ENCODE measurements around the gene EIF4G1.
"Not testable (repeated sequence)": the region's sequence is repeated elsewhere in the genome, so short reads cannot be mapped to it uniquely, and the experiment has no call there.

The EIF4G1 gene, protein sequence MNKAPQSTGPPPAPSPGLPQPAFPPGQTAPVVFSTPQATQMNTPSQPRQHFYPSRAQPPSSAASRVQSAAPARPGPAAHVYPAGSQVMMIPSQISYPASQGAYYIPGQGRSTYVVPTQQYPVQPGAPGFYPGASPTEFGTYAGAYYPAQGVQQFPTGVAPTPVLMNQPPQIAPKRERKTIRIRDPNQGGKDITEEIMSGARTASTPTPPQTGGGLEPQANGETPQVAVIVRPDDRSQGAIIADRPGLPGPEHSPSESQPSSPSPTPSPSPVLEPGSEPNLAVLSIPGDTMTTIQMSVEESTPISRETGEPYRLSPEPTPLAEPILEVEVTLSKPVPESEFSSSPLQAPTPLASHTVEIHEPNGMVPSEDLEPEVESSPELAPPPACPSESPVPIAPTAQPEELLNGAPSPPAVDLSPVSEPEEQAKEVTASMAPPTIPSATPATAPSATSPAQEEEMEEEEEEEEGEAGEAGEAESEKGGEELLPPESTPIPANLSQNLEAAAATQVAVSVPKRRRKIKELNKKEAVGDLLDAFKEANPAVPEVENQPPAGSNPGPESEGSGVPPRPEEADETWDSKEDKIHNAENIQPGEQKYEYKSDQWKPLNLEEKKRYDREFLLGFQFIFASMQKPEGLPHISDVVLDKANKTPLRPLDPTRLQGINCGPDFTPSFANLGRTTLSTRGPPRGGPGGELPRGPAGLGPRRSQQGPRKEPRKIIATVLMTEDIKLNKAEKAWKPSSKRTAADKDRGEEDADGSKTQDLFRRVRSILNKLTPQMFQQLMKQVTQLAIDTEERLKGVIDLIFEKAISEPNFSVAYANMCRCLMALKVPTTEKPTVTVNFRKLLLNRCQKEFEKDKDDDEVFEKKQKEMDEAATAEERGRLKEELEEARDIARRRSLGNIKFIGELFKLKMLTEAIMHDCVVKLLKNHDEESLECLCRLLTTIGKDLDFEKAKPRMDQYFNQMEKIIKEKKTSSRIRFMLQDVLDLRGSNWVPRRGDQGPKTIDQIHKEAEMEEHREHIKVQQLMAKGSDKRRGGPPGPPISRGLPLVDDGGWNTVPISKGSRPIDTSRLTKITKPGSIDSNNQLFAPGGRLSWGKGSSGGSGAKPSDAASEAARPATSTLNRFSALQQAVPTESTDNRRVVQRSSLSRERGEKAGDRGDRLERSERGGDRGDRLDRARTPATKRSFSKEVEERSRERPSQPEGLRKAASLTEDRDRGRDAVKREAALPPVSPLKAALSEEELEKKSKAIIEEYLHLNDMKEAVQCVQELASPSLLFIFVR (N-terminal part only)

DNA sequence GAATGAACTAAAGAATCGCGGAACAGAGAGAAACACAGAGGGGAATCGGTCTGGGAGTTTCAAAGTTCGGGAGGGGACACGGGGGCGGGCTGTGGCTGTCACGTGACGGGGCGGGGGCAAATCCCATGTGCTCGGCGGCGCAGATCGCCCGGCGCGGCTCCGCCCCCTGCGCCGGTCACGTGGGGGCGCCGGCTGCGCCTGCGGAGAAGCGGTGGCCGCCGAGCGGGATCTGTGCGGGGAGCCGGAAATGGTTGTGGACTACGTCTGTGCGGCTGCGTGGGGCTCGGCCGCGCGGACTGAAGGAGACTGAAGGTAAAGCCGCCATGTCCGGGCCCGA is at the start of gene EIF4G1:
EIF4G1 (plus strand) TSS at position 244 of the 337 bp plus-strand sequence. CDS start 1,191 bp downstream, outside the sequence.
- peak; percentile 87 for DNase-seq

DNA sequence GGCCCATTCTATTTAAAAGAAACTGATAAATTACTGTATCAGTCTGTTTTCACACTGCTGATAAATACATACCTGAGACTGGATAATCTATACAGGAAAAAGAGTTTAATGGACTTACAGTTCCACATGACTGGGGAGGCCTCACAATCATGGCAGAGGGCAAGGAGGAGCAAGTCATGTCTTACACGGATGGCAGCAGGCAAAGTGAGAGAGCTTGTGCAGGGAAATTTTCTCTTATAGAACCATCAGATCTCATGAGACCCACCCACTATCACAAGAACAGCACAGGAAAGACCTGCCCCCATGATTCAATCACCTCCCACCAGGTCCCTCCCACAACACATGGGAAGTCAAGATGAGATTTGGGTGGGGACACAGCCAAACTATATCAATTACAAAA is 47.2 kb upstream of the EIF4G1 start:
- DNase-seq = not testable (repeated sequence)

DNA sequence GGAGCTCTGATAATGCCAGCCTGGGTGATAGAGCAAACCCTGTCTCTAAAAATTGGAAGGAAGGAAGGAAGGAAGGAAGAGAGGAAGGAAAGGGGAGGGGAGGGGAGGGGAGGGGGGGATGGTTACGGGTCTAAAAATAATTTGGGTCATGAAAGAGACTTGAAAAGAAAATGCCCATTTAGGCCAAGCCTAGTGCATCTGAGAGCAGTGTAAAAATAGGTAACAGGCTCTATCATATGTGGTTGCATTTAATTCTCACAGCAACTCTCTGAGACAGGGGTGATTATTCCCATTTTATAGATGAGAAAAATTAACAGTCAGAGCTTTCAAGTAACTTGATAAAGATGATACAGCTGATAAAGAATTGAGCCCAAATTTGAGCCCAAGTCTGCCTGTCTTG is 42.1 kb upstream of the EIF4G1 start:
- no peak for DNase-seq

DNA sequence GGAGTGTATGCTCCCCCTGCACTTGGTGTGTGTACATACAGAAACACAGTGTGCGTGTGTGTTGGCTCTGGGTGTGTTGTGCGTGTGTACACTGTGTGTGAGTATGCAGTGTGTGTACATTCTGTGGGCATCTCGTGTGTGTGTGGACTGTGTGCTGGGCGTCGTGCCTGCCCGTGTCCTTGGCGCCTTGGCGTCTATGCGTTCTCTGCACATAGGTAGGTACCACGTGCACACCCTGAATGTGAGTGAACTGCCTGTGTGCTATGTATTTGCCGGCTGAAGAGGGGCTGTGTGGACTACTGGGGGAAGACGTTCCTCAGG is 39.1 kb upstream of the EIF4G1 start:
- DNase-seq = no peak

DNA sequence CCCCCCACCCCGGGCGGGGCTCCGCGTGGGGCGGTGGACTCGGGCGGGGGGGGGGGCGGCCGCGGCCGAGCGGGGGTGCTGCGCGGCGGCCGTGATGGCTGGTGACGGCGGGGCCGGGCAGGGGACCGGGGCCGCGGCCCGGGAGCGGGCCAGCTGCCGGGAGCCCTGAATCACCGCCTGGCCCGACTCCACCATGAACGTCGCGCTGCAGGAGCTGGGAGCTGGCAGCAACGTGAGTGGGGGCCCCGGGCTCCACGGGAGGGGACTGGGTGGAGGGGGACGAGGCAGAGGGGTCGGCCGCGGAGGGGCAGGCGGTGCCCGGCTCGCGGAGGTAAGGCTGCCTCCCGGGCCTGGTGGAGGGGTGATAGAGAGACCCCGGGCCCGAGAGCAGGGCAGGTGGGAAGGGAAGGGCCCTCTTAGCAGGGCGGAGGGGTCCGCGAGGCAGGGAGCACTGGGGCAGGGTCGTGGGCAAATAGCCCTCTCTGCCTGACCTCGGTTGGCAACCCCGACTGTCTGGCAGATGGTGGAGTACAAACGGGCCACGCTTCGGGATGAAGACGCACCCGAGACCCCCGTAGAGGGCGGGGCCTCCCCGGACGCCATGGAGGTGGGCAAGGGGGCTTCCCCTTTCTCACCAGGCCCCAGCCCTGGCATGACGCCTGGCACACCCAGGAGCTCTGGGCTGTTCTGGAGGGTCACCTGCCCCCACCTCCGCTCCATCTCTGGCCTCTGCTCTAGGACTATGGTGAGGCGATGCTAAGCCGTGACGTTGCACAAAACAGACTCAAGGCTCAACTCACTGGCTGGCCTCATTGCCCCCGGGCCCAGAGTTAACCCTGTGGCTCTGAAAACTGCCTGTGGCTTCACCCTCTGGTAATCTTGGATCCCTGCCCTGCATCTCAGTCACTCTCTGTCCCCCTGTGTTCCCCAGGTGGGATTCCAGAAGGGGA is 38.2 kb upstream of the EIF4G1 start, which contains the start of gene ECE2:
ECE2 (plus strand) TSS at position 62 of the 950 bp plus-strand sequence; CDS start at position 194, 132 bp downstream.
- no peak for DNase-seq

DNA sequence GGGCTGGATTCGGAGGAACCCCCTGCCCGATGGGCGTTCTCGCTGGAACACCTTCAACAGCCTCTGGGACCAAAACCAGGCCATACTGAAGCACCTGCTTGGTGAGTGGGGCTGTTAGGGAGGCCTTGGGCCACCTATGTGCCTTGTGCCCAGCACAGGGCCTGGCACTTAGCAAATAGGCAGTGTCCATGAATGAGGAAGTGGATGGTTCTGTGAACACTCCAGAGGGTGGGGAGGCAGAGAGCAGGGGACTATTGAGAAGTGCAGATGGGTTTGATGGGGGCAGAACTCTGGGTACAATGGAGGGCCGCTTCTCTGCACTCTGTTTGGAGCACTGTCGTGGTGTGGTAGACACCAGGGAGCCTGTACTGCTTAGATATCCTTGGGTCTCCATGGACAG is 37.0 kb upstream of the EIF4G1 start:
- DNase-seq = no peak

DNA sequence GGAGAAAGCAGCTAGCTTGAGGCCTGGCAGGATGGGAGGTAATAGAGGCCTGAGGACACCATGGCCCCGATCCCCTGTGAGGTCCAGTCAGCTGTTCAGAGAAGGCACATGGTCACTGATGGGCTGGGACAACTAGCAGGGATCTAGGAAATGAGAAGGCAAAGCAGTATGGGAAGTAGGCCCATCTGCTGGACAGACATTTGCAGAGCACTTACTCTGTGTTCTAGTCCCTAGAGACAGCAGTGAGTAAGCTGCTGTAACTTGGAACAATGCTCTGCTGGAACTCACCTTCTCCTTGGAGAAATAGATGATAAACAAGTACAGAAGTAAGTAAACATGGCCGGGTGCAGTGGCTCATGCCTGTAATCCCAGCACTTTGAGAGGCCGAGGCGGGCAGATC is 31.5 kb upstream of the EIF4G1 start:
- no peak for DNase-seq

DNA sequence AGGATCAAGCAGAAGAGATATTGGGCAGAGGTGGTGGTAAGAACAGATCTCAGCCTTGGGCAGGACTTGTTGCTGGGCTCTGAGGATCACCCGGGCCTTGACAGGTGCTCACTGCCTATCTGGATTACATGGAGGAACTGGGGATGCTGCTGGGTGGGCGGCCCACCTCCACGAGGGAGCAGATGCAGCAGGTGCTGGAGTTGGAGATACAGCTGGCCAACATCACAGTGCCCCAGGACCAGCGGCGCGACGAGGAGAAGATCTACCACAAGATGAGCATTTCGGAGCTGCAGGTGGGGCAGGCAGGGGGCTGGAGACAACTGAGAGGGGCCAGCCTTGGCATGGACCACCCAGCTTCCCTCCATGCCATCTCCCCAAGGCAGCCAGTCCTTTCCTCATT is 30.7 kb upstream of the EIF4G1 start:
- no peak for DNase-seq

DNA sequence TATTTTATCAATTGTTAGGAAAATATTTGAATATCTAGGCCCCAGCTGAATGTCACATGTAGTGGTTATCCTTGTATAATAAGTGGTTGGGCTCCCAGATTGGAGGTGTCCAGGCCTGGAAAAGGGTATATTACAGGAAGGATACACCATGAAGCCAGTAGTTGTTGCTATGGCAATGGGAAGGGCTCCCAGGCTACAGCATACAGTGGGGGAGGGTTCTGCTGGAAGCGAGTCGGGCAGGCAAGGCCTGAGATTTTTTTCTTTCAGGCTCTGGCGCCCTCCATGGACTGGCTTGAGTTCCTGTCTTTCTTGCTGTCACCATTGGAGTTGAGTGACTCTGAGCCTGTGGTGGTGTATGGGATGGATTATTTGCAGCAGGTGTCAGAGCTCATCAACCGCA is 29.7 kb upstream of the EIF4G1 start:
- DNase-seq = peak; percentile 67

DNA sequence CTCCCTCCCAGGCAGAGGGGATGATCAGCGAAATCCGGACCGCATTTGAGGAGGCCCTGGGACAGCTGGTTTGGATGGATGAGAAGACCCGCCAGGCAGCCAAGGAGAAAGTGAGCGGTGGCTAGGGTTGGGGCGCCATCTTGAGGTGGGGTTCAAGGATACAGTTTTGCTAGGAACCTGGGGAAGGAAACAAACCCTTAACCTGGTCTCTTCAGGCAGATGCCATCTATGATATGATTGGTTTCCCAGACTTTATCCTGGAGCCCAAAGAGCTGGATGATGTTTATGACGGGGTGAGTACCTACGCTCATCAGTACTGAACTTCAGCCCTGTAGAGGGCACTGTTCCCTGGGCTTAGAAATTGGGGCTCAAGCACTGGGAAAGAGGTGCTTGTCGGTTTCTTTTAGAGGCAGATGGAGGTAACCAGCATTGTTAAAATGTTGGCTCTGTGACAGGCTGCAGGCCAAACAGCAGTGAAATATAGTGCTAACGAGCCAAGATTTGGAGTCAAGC is 24.9 kb upstream of the EIF4G1 start:
- peak; percentile 30 for DNase-seq

DNA sequence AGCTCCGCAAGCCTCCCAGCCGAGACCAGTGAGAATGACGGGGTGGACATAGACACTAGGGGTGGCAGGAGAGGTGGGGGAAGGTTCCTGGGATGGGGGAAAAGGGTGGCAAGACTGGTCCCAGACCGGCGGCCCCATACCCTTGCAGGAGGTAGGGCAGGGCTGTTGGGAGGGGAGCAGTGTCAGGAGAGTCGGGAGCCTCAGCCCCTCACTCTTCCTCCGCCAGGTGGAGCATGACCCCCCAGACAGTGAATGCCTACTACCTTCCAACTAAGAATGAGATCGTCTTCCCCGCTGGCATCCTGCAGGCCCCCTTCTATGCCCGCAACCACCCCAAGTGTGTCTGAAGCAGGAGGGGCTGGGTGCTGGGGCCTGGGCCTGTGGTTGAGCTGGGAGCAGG is 24.1 kb upstream of the EIF4G1 start:
- DNase-seq = no peak

DNA sequence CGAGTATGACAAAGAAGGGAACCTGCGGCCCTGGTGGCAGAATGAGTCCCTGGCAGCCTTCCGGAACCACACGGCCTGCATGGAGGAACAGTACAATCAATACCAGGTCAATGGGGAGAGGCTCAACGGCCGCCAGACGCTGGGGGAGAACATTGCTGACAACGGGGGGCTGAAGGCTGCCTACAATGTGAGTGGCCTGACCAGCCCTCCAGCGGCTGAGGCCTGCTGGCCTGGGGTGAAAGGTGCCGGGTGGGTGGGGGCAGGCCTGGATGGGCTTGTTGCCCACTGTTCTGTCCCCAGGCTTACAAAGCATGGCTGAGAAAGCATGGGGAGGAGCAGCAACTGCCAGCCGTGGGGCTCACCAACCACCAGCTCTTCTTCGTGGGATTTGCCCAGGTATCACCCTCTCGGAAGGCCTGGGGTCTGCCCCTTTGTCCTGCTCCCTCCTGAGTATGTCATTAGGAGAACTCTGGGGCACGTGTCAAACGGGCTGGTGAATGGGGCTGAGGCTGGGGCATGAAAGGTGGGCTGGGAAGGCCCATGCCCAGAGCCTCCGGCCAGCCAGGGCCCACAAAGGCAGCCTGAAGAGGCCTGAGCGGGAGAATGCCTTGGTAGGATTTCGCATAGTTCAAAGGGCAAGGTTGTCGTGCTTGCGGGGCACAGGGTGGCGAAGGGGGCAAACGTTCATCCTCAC is 23.2 kb upstream of the EIF4G1 start:
- no peak for DNase-seq

DNA sequence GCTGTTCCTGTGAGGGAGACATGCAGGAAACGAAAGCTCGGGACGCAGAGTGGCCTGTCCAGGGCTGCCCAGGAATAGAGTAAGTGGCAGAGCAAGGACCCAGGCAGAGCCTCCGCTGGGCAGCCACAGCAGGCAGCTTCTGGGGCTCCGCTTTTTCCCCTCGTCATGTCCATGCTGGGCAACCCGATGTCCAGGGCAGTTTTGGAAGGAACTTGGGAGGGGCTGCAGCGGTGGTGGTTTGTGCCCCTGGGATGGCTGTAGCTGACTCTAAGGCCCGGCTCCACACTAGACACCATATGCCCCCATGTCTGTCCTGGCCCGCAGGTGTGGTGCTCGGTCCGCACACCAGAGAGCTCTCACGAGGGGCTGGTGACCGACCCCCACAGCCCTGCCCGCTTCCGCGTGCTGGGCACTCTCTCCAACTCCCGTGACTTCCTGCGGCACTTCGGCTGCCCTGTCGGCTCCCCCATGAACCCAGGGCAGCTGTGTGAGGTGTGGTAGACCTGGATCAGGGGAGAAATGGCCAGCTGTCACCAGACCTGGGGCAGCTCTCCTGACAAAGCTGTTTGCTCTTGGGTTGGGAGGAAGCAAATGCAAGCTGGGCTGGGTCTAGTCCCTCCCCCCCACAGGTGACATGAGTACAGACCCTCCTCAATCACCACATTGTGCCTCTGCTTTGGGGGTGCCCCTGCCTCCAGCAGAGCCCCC is 22.5 kb upstream of the EIF4G1 start:
- DNase-seq = no peak

DNA sequence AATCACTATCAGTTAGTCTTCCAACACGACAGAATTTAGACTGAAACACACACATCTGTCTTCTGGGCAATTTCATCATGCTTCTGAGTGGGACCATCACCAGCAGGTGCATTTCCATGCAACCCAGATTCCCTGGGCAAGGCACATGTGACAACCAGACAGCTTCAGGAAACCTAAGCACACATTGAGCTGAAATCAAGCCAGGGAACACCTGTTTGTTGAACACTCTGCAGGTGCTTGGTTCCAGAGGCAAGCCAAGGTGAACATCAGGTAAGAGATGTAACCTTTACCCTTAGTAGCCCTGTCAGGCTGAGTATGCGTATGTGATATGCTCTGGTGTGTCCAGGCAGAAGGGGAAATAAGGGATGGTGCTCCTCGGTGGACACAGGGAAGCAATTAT is 18.6 kb upstream of the EIF4G1 start:
- no peak for DNase-seq

DNA sequence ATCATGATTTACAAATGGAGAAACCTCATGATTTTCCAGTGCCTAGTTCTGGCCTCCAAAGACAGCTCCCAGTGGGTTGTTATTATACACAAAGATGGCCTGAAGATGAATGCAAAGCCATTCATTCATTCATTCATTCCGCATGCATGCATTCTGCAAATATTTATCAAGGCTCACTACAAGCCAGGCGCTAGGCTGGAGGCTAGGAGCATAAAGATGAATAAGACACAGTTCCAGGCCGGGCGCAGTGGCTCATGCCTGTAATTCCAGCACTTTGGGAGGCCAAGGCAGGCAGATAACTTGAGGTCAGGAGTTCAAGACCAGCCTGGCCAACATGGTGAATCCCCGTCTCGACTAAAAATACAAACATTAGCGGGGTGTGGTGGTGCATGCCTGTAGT is 17.8 kb upstream of the EIF4G1 start:
- no peak for DNase-seq

DNA sequence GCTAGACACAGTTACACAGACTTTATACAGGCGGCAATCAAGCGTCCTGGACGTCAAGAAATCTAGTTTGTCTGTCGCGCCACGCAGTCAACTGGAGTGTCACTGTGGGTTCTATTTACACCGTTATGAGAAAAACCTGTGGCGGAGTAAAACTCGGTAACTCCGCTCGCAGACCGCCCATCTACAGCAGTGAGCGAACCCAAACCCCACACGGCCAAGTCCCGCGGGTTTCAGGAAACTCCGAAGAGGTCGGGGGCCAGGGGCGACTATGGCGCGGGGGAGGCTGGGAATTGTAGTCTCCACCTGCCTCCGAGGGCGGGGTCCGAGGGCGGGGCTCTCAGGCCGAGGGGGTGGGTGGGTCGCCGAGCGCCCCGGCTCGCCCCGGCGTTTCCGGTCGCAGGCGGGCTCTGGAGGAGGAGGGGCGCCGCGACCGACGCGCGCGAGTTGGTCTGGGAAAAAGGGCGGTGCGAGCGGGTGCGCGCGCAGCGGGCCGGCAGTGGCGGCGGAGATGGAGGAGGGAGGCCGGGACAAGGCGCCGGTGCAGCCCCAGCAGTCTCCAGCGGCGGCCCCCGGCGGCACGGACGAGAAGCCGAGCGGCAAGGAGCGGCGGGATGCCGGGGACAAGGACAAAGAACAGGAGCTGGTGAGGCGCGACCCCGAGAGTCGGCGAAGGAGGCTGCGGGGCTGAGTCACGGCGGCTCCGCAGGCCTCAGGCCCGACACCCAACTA is 15.5 kb upstream of the EIF4G1 start, which contains the start of gene PSMD2:
PSMD2 (plus strand) TSS at position 483 of the 729 bp plus-strand sequence; CDS start at position 509, 26 bp downstream.
- peak; percentile 97 for DNase-seq

DNA sequence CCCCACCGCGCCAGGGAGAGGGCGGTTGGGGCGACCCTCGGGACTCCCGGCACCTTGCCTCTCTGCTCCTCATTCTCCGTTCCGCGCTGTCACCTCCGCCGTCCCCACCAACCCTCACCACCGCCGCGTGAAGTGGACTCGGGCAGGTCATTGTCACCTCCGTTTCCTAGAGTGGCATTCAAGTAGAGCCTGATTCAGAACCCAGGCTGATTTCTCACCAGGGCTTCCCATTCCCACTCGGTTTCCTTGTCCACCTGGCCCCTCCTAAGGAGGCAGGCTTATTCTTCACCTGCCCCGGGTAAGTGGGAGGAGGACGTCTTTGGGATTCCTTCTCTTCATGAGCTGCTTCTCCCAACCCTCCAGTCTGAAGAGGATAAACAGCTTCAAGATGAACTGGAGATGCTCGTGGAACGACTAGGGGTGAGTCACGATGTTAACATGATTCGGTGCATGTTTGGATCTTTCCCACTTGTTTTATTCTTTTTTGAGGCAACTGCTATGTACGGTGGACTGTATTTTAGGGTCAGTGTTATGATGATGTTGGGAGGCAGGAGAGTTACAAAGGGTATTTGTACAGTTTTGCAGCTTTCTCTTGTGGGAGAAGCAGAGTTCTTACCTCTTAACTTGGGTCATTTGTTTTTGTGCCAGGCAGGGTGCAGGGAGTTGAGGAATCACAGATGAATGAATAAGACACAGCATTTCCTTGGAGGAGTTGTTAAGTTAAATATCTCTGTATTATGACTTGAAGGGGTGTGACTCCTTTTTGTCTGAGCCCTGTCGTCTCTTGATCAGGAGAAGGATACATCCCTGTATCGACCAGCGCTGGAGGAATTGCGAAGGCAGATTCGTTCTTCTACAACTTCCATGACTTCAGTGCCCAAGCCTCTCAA is 14.7 kb upstream of the EIF4G1 start:
- DNase-seq = no peak

DNA sequence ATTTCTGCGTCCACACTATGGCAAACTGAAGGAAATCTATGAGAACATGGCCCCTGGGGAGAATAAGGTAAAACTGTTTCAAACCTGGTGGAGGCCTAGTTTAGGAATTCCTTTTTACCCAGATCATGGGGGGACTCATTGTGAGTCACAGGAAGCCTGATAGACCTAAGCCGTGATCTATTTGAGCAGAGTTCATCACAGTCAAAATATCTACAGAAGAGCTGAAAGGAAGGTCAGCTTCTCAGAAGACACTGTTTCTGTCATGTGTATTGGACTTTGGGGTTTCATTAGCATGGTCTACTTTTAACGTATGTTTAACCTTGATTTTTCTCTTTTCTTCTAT is 14.1 kb upstream of the EIF4G1 start:
- DNase-seq = no peak

DNA sequence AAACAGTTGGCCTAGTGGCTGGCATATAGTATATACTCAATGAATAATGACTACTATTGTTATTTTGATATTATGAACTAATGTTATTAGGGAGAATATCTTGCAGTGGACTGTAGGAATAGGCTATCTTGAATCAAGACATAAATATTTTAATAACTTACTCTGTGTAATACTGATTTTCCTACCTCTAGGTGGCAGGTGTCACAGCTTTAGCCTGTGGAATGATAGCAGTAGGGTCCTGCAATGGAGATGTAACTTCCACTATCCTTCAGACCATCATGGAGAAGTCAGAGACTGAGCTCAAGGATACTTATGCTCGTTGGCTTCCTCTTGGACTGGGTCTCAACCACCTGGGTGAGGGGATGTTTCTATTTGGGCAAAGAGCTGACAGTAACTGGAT is 8.8 kb upstream of the EIF4G1 start:
- no peak for DNase-seq
